Measurements from ENCODE around the gene N4BP3. TPM values are rescaled to one million over a fixed set of nuclear protein-coding genes. Genes with fewer than 3 reads are reported as not detected.

Gene N4BP3
- total RNA-seq, 2 experiments from 2014 or later = 0.99 to 1.1 TPM

GRCh38 chr5:178130576-178131445, 17.5 kb downstream of the N4BP3 start, which contains the start of gene RMND5B:
TSS of gene RMND5B (plus strand) at chr5:178131014. CDS start at chr5:178138120, 7,106 bp downstream.
- CTCF ChIA-PET = interaction anchor here (1.0 to 3.5 kb wide), 3 partner anchors 11 to 15 kb away, joined by 3 to 28 read pairs (median 3); no protein-coding TSS in a partner anchor
- H3K27me3 Mint-ChIP-seq = peaks cover 5% of the 10 kb centered on the region

GRCh38 chr5:178131446-178131996, 18.2 kb downstream of the N4BP3 start:
- Mint-ChIP-seq H3K9me3 (ENCODE audit: low read depth) (no peaks in the 10 kb centered on the region), H3K27ac (peak overlapping the region; percentile 57), H3K27me3 (peaks cover 5% of the 10 kb centered on the region), H3K4me3 (peak overlapping the region; percentile 59), H3K4me1 (peaks cover 9% of the 10 kb centered on the region), H3K36me3 (peaks cover 4% of the 10 kb centered on the region)
- DNase-seq = no peak
- no peak for ATAC-seq
- CTCF ChIA-PET = interaction anchor here (1.0 to 3.5 kb wide), 3 partner anchors 12 to 14 kb away, joined by 3 to 28 read pairs (median 3); no protein-coding TSS in a partner anchor

More at GRCh38 chr5:178130576-178131445, 17.5 kb downstream of the N4BP3 start, which contains the start of gene RMND5B:
- Mint-ChIP-seq H3K4me1 (peaks cover 9% of the 10 kb centered on the region), H3K36me3 (peaks cover 4% of the 10 kb centered on the region), H3K27ac (peak within 1 kb of the TSS; percentile 57), H3K4me3 (peak within 1 kb of the TSS; percentile 59), H3K9me3 (ENCODE audit: low read depth) (no peaks in the 10 kb centered on the region)
- DNase-seq (peak; percentile 77), ATAC-seq (peak; percentile 81)

GRCh38 chr5:178136990-178137389, 23.7 kb downstream of the N4BP3 start:
- H3K9me3 Mint-ChIP-seq (ENCODE audit: low read depth) = no peaks in the 10 kb centered on the region
- H3K4me1 Mint-ChIP-seq = no peaks in the 10 kb centered on the region
- H3K27ac Mint-ChIP-seq = no peak overlapping the region
- ATAC-seq (no peak), DNase-seq (no peak)
- no peak overlapping the region for H3K4me3 Mint-ChIP-seq
- CTCF ChIA-PET = interaction anchor here (1.5 to 2.3 kb wide), 4 partner anchors 16 to 62 kb away, joined by 3 to 17 read pairs (median 7); no protein-coding TSS in a partner anchor
- no peaks in the 10 kb centered on the region for H3K27me3 Mint-ChIP-seq
- peaks cover 6% of the 10 kb centered on the region for H3K36me3 Mint-ChIP-seq

- Mint-ChIP-seq H3K27ac (no peak overlapping the region), H3K36me3 (peaks cover 4% of the 10 kb centered on the region), H3K9me3 (ENCODE audit: low read depth) (no peaks in the 10 kb centered on the region), H3K4me3 (no peak overlapping the region), H3K4me1 (no peaks in the 10 kb centered on the region), H3K27me3 (no peaks in the 10 kb centered on the region)
- CTCF ChIA-PET = interaction anchor here (1.5 to 1.7 kb wide), 4 partner anchors 17 to 63 kb away, joined by 3 to 5 read pairs (median 4); no protein-coding TSS in a partner anchor
- DNase-seq (no peak), ATAC-seq (no peak)
Measured at GRCh38 chr5:178137991-178138390, 24.7 kb downstream of the N4BP3 start.

- ATAC-seq = no peak
- CTCF ChIA-PET = interaction anchor here (1.1 to 2.1 kb wide), 3 partner anchors 21 to 66 kb away, joined by 6 to 12 read pairs (median 10); no protein-coding TSS in a partner anchor
- Mint-ChIP-seq H3K4me1 (peaks cover 6% of the 10 kb centered on the region), H3K27ac (no peak overlapping the region), H3K27me3 (no peaks in the 10 kb centered on the region), H3K36me3 (peaks cover 3% of the 10 kb centered on the region), H3K9me3 (ENCODE audit: low read depth) (no peaks in the 10 kb centered on the region), H3K4me3 (no peak overlapping the region)
- DNase-seq = no peak
Measured at GRCh38 chr5:178141550-178141949, 28.2 kb downstream of the N4BP3 start.

- no peak for ATAC-seq
Measured at GRCh38 chr5:178142642-178143041, 29.3 kb downstream of the N4BP3 start.

GRCh38 chr5:178143246-178143645, 29.9 kb downstream of the N4BP3 start:
- CTCF ChIA-PET = interaction anchor here (0.6 to 5.3 kb wide), 5 partner anchors 10 to 67 kb away, joined by 3 to 38 read pairs (median 6); partner anchors contain the start of gene NHP2
- Mint-ChIP-seq H3K36me3 (peaks cover 6% of the 10 kb centered on the region), H3K4me1 (peaks cover 9% of the 10 kb centered on the region), H3K27me3 (no peaks in the 10 kb centered on the region), H3K27ac (no peak overlapping the region), H3K4me3 (no peak overlapping the region), H3K9me3 (ENCODE audit: low read depth) (no peaks in the 10 kb centered on the region)
- DNase-seq = no peak
- ATAC-seq = no peak

More at GRCh38 chr5:178142642-178143041, 29.3 kb downstream of the N4BP3 start:
- DNase-seq = no peak
- Mint-ChIP-seq H3K4me1 (peaks cover 8% of the 10 kb centered on the region), H3K36me3 (peaks cover 4% of the 10 kb centered on the region), H3K27ac (no peak overlapping the region), H3K9me3 (ENCODE audit: low read depth) (no peaks in the 10 kb centered on the region), H3K4me3 (no peak overlapping the region), H3K27me3 (no peaks in the 10 kb centered on the region)
- CTCF ChIA-PET = interaction anchor here (0.9 to 5.3 kb wide), 5 partner anchors 11 to 67 kb away, joined by 3 to 38 read pairs (median 8); partner anchors contain the start of gene NHP2

- no peak for DNase-seq
- ATAC-seq = no peak
- H3K27me3 Mint-ChIP-seq = no peaks in the 10 kb centered on the region
- no peaks in the 10 kb centered on the region for H3K9me3 Mint-ChIP-seq (ENCODE audit: low read depth)
- H3K36me3 Mint-ChIP-seq = peaks cover 9% of the 10 kb centered on the region
- peak overlapping the region; percentile 24 for H3K27ac Mint-ChIP-seq
- H3K4me1 Mint-ChIP-seq = peaks cover 12% of the 10 kb centered on the region
- H3K4me3 Mint-ChIP-seq = no peak overlapping the region
- CTCF ChIA-PET = interaction anchor here (1.4 to 10.6 kb wide), 4 partner anchors 10 to 69 kb away, joined by 4 to 148 read pairs (median 22); partner anchors contain the start of gene NHP2
Measured at GRCh38 chr5:178143901-178144300, 30.6 kb downstream of the N4BP3 start.

GRCh38 chr5:178145965-178146820, 32.9 kb downstream of the N4BP3 start:
- DNase-seq = peak; percentile 81
- Mint-ChIP-seq H3K4me3 (no peak overlapping the region), H3K9me3 (ENCODE audit: low read depth) (no peaks in the 10 kb centered on the region), H3K27me3 (no peaks in the 10 kb centered on the region), H3K4me1 (peaks cover 31% of the 10 kb centered on the region), H3K27ac (no peak overlapping the region), H3K36me3 (peaks cover 25% of the 10 kb centered on the region)
- CTCF ChIA-PET = interaction anchor here (0.8 to 10.6 kb wide), 7 partner anchors 11 to 77 kb away, joined by 3 to 148 read pairs (median 3); partner anchors contain the start of gene HNRNPAB
- ATAC-seq = peak; percentile 89

- peaks cover 38% of the 10 kb centered on the region for H3K4me1 Mint-ChIP-seq
Measured at GRCh38 chr5:178147406-178147805, 34.1 kb downstream of the N4BP3 start.

GRCh38 chr5:178149199-178149932, 36.0 kb downstream of the N4BP3 start:
- CTCF ChIA-PET = interaction anchor here (0.7 to 10.6 kb wide), 6 partner anchors 8 to 74 kb away, joined by 3 to 148 read pairs (median 4); no protein-coding TSS in a partner anchor
- H3K4me3 Mint-ChIP-seq = no peak overlapping the region
- H3K36me3 Mint-ChIP-seq = peaks cover 30% of the 10 kb centered on the region
- no peak overlapping the region for H3K27ac Mint-ChIP-seq
- H3K9me3 Mint-ChIP-seq (ENCODE audit: low read depth) = no peaks in the 10 kb centered on the region
- DNase-seq (no peak), ATAC-seq (no peak)
- no peaks in the 10 kb centered on the region for H3K27me3 Mint-ChIP-seq
- peaks cover 48% of the 10 kb centered on the region for H3K4me1 Mint-ChIP-seq

More at GRCh38 chr5:178147406-178147805, 34.1 kb downstream of the N4BP3 start:
- Mint-ChIP-seq H3K27ac (no peak overlapping the region), H3K36me3 (peaks cover 29% of the 10 kb centered on the region), H3K9me3 (ENCODE audit: low read depth) (no peaks in the 10 kb centered on the region), H3K4me3 (no peak overlapping the region), H3K27me3 (no peaks in the 10 kb centered on the region)
- CTCF ChIA-PET = interaction anchor here (1.0 to 10.6 kb wide), 2 partner anchors 26 to 72 kb away, joined by 4 to 148 read pairs; no protein-coding TSS in a partner anchor
- DNase-seq (no peak), ATAC-seq (no peak)
